SK-N-DZ (cell line): ENCODE results near the gene PCYT1A.
"Not testable (repeated sequence)": the region's sequence is repeated elsewhere in the genome, so short reads cannot be mapped to it uniquely, and the experiment has no call there.

Experiments used
- DNase-seq: peaks from one replicate; pipeline ENCODE4 v3.0.0-alpha.2; 2015; ENCODE audit warnings: low spot score

PCYT1A gene

DNA sequence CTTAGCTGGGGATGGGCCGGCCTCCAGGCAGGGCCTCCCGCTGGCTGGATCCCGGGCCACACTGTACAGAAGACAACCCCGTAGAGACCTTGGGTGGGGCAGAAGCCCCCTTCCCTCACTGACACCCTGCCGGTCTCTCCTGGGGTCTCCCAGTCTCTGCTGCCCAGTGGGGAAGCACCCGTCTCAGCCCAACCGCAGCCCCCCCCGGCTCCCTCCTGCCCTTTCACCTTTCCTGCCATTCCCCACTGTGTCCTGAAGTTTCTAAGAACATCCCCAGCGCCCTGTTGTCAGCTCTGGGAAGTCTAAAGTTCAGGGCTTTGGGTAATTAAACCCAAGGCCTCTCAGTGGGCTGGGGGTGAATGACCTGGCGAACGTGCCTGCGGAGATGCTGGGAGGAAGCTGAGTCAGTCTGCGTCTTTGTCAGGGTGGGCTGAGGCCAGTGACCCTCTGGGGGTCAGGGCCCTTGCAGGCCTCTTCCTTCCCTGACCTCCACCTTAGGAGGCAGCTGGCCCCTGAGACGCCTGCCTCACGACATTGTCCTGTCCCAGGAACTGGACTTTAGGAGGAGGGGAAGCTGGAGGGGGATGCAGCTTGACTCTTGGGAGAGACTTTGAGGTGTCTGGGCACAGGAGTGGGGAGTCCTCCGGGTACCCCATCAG, 72.6 kb downstream of the PCYT1A start:
- no peak for DNase-seq

DNA sequence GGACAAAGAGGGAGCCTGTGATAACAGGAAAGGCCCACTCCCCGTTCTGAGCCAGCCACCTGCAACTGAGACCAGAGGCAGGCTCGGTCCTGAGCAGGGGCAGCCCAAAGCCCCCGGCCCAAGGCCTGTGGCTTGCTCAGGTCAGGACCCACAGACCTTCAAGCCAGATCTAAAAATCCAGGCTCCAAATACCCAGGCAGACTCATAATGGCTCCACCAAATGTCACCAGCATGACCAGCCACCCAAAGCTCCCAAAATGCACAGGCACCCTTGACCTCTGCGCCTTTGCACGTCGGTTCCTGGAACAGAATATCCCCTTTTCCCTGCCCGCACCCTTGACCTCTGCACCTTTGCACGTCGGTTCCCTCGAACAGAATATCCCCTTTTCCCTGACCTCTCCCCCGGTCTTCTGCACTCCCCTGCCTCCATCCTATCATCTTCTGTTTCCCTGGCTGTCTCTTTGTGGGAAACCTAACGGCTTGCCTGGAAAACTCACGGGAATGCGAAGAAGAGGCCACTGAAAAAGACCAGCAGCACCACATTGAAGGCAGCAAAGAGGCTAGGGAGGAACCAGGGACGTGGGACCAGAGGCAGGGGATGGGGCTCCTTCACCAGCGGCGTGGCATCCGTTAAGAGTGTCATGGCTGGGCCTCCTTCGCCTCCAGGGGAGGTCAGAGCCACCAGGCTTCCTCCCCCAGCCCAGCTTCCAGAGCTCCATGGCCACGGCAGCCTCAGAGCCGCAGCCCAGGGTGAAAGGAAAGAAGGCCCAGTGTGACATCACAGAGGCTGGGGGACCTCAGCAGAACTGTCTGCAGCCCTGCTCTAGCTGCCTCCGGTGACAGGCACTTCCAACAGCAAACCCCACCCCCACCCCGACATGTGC, 76.6 kb downstream of the PCYT1A start, which contains the start of gene ZDHHC19:
ZDHHC19 (minus strand) TSS at position 728 of the 884 bp plus-strand sequence; CDS start at position 643, 85 bp downstream.
- no peak for DNase-seq

DNA sequence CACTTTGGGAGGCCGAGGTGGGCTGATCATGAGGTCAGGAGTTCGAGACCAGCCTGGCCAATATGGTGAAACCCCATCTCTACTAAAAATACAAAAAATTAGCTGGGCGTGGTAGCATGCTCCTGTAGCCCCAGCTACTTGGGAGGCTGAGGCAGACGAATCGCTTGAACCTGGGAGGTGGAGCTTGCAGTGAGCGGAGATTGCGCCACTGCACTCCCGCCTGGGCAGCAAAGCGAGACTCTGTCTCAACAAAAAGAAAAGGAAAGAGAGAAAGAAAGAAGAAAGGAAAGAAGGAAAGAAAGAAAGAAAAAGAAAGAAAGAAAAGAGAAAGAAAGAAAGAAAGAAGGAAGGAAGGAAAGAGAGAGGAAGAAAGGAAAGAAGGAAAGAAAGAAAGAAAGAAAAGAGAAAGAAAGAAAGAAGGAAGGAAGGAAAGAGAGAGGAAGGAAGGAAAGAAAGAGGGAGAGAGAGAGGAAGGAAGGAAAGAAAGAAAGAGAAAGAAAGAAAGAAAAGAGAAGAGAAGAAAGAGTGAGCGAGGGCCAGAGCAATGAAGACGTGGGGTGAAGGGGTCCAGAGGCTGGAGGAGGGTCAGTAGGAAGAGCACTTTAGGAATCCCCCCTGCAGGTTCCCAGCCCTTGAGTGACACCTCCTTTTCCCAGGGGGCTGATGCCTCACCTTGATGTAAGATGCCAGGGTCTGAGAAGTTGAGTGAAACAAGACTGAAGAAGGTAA, 77.4 kb downstream of the PCYT1A start:
- not testable (repeated sequence) for DNase-seq

DNA sequence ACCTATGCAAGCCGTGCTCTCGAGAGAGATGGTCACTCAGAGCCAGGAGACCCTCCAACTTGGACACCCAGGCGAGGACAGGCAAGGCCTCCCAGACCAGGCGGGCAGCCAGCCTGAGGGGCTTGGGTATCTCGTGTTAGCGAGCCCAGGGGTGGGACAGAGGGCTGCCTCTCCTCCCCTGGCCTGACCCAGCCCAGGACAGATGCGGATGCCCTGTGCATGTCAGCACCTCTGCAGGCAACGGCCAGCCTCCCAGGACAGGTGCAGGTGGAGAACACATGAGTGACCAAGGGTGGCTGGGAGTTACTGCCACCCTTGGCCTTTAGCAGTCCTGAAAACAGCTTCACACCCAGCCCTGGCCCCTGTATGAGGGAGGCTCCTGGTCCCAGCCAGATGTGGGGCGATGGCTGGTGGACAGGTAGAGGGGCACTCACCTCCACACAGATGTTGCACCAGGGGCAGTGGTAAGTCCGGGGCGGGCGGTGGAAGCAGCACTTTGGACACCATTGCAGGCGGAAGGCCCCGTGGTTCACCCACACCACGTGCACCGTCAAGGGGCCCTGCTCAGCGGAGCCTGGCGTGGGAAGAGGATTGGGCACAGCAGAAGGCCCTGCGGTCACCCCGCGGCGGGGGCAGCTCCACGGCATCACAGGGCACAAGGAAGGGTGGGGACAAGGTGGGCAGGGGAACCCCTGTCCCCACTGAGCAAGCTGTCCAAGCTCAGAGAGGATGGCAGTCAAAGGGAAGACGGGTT, 78.4 kb downstream of the PCYT1A start:
- no peak for DNase-seq

DNA sequence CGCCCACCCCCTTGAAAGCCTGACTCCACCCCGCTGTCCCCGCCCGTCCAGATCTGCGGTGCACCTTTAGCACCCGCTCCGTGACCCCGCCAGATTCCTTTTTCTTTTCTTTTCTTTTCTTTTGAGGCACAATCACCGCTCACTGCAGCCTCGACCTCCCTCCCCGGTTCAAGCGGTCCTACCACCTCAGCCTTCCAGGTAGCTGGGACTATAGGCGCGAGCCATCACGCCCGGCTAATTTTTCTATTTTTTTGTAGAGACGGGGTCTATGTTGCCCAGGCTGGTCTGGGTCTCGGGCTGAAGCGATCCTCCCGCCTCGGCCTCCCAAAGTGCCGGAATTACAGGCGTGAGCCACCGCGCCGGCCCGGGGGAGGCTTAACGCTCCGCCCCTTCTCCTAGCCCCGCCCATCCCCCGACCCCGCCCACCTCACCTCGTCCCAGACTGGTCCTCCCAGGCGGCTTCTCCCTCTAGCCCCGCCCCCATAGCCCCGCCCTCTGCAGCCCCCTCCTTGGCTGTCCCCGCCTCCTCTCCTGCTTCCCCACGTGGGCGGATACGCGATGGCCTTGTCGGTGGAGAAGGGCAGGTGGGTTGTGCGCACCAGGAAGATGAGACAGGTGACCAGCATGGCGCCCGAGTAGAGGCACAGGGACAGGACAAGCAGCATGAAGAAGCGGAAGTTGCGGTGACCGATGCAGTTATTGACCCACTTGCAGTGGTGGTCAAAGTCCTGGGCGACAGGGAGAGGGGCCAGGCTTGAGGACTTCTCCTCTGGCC, 79.5 kb downstream of the PCYT1A start:
- DNase-seq, result no peak

DNA sequence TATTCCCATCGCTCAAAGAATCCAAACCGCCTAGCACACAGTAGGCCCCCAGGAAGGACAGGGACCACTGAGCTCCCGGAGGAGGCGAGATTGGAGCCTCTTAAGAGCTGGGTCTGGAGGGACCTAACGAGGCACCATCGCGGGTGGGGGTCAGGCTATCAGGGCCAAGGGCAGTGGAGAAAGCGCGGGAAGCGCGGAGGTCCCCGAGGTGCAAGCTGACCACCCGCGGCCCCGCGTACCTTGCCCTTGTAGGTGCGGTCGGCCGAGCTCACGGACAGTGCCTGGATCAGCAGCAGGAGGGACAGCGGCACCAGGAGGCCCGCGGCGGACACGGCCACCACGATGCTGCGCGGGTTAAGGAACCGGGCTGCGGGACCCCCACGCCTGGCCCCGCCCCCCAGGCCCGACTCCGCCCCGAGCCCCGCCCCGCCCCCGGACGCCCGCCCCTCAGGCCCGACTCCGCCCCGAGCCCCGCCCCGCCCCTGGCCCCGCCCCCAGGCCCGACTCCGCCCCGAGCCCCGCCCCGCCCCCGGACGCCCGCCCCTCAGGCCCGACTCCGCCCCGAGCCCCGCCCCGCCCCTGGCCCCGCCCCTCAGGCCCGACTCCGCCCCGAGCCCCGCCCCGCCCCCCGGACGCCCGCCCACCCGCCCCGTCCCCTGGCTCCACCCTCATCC, 80.2 kb downstream of the PCYT1A start:
- no peak for DNase-seq

DNA sequence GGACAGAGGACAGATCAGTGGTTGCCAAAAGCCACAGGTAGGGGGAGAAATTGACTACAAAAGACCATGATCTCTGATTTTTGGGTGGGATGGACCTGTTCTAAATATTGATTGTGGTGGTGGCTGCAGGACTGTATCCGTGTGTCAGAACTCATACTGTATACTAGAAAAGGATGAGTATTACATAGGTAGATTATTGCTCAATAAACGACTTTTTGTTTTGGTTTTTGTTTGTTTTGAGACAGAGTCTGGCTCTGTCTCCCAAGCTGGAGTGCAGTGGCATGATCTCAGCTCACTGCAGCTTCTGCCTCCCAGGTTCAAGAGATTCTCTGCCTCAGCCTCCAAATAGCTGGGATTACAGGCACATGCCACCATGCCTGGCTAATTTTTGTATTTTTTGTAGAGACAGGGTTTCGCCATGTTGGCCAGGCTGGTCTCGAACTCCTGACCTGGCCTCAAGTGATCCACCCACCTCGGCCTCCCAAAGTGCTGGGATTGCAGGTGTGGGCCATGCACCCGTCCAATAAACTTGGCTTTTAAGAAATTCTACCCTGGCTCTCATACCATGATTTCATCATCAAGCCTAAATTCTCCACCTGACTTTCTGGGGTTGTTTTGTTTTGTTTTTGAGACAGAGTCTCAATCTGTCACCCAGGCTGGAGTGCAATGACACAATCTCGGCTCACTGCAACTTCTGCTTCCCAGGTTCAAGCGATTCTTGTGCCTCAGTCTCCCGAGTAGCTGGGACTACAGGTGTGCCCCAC, 81.9 kb downstream of the PCYT1A start:
- DNase-seq, result not testable (repeated sequence)

DNA sequence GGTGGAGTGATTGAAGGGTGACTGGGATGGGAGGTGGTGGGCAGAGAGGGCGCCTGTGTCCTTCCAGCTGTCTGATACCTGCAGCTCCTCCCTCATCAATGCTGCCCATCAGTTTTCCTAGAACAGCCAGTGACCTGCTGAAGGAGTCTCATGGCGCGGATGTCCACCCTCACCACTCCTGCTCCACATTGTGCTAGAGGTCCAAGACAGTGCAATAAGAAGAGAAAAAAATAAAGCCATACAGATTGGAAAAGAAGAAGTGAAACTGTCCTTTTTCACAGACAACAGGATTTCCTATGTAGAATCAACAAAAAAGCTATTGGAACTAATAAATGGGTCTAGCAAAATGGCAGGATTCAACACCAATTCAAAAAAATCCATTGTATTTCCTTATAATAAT, 83.7 kb downstream of the PCYT1A start:
- DNase-seq, result no peak

DNA sequence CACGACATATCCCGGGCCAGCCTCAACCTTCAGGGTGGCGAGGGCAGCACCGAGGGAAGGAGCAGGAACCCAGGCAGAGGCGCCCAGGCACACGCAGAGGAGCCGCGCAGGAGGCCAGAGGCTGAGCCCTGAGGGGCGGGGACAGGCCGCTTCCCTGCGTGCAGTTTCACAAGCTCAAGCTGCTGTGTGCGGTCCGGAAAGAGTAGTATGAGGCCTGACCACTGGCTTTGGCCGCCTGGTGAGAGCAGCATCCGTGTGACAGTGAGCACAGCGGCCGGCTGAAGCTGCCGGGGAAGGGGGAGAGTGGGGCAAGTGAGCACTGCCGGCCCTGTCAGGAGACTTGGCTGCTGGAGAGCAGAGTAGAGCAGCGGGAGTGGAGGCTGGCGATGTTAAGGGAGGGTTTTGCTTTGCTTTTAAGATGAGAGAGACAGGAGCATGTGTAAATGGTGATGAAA, 85.0 kb downstream of the PCYT1A start:
- DNase-seq, result no peak

DNA sequence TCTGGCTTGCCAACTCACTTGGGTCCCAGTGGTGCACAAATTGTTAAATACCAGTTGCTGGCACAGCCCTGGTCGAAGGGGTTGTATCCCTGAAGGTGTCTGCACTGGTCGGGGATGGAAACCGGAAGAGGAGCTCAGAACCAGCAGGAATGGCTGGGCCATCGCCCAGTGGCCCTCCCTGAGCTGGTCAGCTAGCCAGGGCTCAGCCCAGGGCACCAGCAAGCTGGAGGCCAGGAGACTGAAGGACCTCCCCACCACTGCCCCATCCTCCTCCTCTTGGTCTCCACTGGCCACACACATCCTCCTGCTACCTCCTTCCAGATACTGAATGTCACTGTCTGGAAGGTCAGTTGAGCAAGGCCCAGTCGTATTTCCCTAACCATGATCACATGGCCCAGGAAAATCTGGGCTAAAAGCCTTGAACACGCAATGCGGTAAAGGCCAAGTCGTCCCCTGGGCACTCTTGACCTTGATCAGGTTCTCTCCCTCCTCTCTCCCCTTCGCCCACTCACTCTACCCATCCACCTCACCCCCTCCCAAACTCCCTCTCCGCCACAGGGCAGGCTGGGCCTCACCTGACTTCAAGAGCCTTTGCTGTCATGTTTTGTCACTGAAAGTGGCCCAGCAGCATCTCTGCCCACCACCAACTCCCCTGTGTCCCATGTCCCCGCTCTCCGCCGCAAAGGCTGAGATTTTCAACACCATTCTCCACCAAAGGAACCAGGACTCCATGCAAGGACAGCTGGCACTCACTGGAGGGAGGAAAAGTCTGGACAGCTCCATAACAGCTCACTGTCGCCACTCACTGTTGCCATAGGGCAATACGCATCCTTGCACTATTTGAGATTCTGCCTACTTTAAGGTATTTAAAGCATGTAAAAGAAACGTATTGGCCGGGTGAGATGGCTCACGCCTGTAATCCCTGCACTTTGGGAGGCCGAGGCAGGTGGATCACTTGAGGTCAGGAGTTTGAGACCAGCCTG, 88.5 kb downstream of the PCYT1A start:
- DNase-seq, result peak; percentile 50

DNA sequence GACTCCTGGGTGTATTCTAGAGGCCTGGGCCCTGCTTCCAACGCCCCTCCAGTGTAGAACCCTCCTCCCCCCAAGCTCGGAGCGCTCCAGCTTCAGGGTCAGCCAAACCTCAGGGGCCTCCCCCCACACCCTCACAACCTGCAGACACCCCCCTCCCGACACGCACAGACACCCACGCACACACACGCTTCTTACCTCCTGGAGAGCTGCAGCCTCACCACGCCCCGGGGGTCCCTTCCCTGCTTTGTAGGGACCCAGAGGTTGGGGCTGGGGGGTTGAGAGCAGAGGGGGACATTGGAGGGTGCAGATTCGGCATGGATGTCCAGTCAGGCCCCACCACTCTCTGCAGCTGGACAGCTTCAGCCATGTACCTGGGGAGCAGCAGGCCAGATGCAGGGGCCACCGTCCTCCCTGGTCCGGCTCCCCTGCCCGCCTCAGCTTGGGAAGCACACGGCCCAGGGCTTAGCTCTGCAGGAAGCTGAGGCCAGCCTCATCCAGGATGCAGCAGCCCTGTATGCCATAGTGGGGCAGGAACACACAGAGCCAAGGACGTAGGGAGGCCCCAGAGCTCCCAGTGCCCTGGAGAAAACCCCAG, 89.3 kb downstream of the PCYT1A start:
- DNase-seq, result peak; percentile 12

DNA sequence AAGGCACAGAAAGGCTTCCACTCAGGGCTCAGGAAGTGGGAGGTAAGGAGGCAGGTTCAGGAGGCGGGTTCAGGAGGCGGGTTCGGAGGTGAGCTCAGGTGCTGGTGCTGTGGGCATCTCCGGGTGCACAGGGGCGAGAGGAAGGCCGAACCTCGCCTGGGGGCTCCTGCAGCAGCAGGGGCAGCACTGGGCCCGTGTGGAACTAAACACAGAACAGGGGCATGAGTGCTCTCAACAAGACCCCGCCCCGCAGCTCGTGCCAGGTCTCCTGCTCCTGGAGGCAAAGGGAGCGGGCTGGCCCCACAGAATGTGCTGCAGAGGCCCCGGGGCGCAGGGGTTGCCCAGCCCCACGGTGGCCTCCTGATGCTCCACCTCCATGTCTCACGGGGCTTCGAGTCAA, 90.0 kb downstream of the PCYT1A start:
- DNase-seq, result no peak

DNA sequence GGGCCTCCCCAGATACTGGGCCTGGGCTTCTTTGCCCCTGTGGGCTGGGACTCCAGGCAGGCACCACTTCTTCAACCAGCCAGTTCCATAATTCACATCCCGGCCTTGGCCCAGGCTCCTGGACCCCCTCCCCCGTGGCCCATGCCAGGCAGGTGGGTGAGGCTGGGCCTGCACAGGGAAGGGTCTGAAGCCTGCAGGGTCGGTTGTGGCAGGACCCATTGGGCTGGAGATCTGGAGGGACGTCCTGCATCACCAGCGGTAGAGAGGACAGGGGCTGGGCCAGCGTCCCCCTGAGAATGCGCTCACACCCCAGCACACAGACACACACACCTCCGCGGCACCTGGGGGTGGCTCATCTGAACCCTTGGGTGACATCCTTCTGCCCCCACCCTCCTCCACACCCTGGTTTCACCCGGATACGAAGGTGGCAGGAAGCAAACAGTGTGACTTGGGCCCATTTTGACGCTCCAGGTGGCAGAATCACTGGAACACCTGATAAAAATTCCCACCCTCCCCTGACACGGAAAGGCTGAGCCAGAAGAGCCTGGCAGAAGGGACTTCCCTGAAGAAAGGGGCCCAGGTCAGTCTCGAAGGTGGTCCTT, 91.8 kb downstream of the PCYT1A start:
- DNase-seq, result no peak

DNA sequence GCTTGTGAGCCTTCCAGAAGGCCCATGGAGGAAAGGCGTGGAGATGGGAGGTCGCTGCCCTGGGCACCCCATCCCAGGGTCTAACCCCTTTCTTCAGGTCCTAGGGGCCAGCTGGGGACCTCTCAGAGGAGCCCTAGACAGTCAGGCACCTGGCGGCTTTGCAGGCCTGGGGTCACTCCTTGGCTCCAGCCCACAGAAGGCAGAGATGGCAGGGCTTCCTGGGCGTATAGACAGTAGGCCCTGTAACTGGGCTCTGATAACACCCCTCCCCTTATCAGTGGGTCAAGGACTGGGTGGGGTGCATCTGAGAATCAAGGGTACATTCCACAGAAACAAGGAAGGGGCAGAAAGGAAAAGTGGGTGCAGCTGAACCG, 93.0 kb downstream of the PCYT1A start:
- DNase-seq, result no peak

DNA sequence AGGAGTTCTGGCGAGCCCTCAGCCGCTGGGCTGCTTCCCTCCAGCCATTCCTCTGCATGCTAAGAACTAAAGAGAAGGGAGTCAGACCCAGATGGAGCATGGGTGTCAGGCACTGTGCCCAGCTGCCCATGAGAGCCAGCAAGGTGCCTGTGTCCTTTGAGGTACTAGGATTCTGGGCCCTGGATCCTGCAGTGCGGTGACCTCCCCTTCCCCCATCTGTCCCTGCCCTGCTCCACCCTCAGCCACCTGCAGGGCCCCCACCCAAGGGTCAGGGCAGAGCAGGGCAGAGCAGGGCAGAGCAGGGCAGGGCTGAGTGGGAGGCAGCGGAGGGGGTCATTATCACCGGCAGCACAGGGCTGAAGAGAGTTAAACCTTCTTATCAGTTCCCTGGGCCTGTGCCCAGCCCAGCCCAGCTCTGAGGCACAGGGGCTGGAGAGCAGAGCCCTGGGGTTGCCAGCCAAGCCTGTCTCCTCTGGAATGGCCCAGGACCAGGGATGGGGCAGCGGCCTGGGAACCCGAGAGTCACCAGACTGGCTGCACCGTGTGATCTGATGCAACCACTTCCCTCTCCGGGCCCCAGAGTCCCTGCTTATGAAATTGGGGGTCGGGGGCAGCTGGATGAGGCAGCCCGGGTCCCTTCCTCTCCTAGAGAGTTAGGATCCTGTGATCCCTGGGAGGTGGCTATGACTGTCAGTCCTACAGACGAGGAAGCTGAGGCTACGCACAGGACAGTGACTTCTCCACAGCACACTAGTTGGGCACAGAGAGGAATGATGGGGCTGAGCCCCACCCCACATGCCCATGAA, 93.6 kb downstream of the PCYT1A start:
- DNase-seq, result no peak

DNA sequence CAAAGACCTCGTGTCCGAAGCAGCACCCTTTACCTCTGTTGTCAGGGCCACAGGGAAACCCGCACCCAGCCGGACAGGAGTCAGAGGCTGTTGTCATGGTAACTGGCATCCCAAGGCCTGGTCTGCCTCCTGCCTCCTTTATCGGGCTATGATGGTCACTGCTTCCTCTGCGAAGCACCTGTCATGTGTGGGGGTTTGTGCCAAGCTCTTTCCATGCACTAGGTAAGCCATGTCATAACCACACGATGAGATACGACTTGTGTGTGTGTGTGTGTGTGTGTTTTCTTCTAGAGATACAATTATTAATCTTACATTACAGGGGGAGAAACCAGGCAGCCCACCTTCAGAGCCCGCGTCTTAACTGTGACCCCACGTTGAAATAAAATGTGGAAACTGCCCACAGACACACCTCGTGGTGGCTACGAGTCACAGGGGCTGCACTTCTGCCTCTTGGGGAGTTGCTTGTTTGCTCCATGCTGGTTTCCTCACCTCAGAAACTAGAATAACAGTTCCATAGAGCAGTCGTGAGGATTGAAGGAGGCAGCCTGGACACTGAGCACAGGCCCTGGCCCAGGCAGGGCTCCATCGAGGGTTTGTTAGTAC, 94.3 kb downstream of the PCYT1A start:
- peak; percentile 70 for DNase-seq
